A549 (cell line): ENCODE data around the gene MAPRE3.

Experiments used
- CHD2 ChIP-seq: fragments of 150-350 bp; IDR thresholded peaks from 2 replicates; pipeline ENCODE4 v1.6.1; 2014; ENCODE audit warnings: low read length; ENCODE audit not compliant: partially characterized antibody
- EP300 ChIP-seq, 2 experiments: fragments of >200 bp; sonication (Bioruptor Twin); formaldehyde crosslinking; IDR thresholded peaks; 2 replicates in 1 of 2; 3 replicates in 1 of 2; pipeline ENCODE4 v1.6.1; 2016 to 2017
- HEYL ChIP-seq: fragments of 250-450 bp; sonication (Bioruptor Pico); IDR thresholded peaks from 2 replicates; pipeline ENCODE4 v1.8.0; 2021; ENCODE audit warnings: mild to moderate bottlenecking, moderate library complexity
- HMGXB4 ChIP-seq: fragments of 250-450 bp; sonication (Bioruptor Pico); IDR thresholded peaks from 2 replicates; pipeline ENCODE4 v1.5.0; 2021; ENCODE audit warnings: mild to moderate bottlenecking, moderate library complexity, borderline replicate concordance
- JUN ChIP-seq, 2 experiments: fragments of >200 bp; sonication (Bioruptor Twin); formaldehyde crosslinking; IDR thresholded peaks; 2 replicates in 1 of 2; 3 replicates in 1 of 2; pipeline ENCODE4 v1.6.1; 2016 to 2017
- JUNB ChIP-seq: fragments of >200 bp; sonication (Bioruptor Twin); formaldehyde crosslinking; IDR thresholded peaks from 2 replicates; pipeline ENCODE4 v1.6.1; 2016
- KDM1A ChIP-seq: fragments of 200-600 bp; sonication (generic); IDR thresholded peaks from 2 replicates; pipeline ENCODE4 v1.6.1; 2016; ENCODE audit warnings: low read depth, mild to moderate bottlenecking
- MAFK ChIP-seq: fragments of 450-650 bp; IDR thresholded peaks from 2 replicates; pipeline ENCODE4 v1.6.1; 2014; ENCODE audit not compliant: partially characterized antibody
- NPAS2 ChIP-seq: fragments of 250-450 bp; sonication (Bioruptor Pico); IDR thresholded peaks from 2 replicates; pipeline ENCODE4 v1.8.0; 2022; ENCODE audit warnings: mild to moderate bottlenecking, moderate library complexity, borderline replicate concordance
- NR3C1 ChIP-seq: fragments of >200 bp; sonication (Bioruptor Twin); formaldehyde crosslinking; IDR thresholded peaks from 3 replicates; pipeline ENCODE4 v1.6.1; 2017
- POLR2A ChIP-seq: IDR thresholded peaks from 2 replicates; pipeline ENCODE4 v1.6.1; 2012; ENCODE audit warnings: mild to moderate bottlenecking, low read length
- ZC3H11A ChIP-seq: fragments of 450-650 bp; IDR thresholded peaks from 2 replicates; pipeline ENCODE4 v1.6.1; 2014; ENCODE audit warnings: antibody characterized with exemption, mild to moderate bottlenecking
- TF ChIP-seq, protein P1 (sequence below): fragments of >200 bp; sonication (Bioruptor Twin); formaldehyde crosslinking; IDR thresholded peaks from 3 replicates; pipeline ENCODE4 v1.5.1; 2016
- TF ChIP-seq, protein P2 (sequence below): IDR thresholded peaks from 2 replicates; pipeline ENCODE4 v1.6.1; 2012

- TF ChIP-seq, protein P1, sequence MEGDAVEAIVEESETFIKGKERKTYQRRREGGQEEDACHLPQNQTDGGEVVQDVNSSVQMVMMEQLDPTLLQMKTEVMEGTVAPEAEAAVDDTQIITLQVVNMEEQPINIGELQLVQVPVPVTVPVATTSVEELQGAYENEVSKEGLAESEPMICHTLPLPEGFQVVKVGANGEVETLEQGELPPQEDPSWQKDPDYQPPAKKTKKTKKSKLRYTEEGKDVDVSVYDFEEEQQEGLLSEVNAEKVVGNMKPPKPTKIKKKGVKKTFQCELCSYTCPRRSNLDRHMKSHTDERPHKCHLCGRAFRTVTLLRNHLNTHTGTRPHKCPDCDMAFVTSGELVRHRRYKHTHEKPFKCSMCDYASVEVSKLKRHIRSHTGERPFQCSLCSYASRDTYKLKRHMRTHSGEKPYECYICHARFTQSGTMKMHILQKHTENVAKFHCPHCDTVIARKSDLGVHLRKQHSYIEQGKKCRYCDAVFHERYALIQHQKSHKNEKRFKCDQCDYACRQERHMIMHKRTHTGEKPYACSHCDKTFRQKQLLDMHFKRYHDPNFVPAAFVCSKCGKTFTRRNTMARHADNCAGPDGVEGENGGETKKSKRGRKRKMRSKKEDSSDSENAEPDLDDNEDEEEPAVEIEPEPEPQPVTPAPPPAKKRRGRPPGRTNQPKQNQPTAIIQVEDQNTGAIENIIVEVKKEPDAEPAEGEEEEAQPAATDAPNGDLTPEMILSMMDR: no peak
- TF ChIP-seq EP300 (IDR thresholded peaks at IDR 0.05): no peak
- TF ChIP-seq POLR2A: no peak
- TF ChIP-seq HEYL (CRISPR knock-in tag): no peak
- no peak for TF ChIP-seq ZC3H11A
- no peak for TF ChIP-seq MAFK
- no peak for TF ChIP-seq JUNB
- no peak for TF ChIP-seq CHD2
- no peak for TF ChIP-seq HMGXB4 (CRISPR knock-in tag)
- no peak for TF ChIP-seq JUN (IDR thresholded peaks at IDR 0.05)
- no peak for TF ChIP-seq NR3C1
- TF ChIP-seq, protein P2, sequence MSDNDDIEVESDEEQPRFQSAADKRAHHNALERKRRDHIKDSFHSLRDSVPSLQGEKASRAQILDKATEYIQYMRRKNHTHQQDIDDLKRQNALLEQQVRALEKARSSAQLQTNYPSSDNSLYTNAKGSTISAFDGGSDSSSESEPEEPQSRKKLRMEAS: no peak
- no peak for TF ChIP-seq KDM1A
- no peak for TF ChIP-seq NPAS2 (CRISPR knock-in tag)
Observed at GRCh38 chr2:26934335-26934724, 36.1 kb upstream of the MAPRE3 start.
